A549 (cell line): ENCODE results near the gene ZNF862. TPM values are rescaled to one million over a fixed set of nuclear protein-coding genes. Genes with fewer than 3 reads are reported as not detected.
A peak's percentile ranks its signal among the peaks of the same experiment; 100 is the strongest.

Source experiments
- ATAC-seq, 2 experiments: fragments of 200-7000 bp in 1 of 2; fragments of >200 bp in 1 of 2; cut with Nextera tagmentation in 1 of 2; cut with Tn5 transposase in 1 of 2; 3 replicates each; pipeline versions ENCODE4 v1.8.0 to v1.9.1; 2018 to 2020; ENCODE audit warnings: mild to moderate bottlenecking in 1 of 2, moderate library complexity in 1 of 2
- CTCF ChIA-PET: fragments of 300-600 bp; sonication (Branson Sonifier 250); formaldehyde crosslinking; extraction: SDS; loops from one replicate; lab custom pipeline; 2021; ENCODE audit warnings: antibody characterized with exemption, inconsistent platforms; lab: Yijun Ruan, JAX
- POLR2A ChIA-PET: fragments of 350-600 bp; formaldehyde crosslinking; extraction: SDS; loops from one replicate; lab custom pipeline; 2021; ENCODE audit warnings: antibody characterized with exemption, inconsistent platforms; lab: Yijun Ruan, JAX
- DNase-seq, 2 experiments: peaks; one replicate each; pipeline versions ENCODE4 v3.0.0 to v3.0.0-alpha.2; 2011 to 2016; ENCODE audit warnings: low read depth in 1 of 2, low spot score in 1 of 2
- FAIRE-seq: peaks from 2 replicates; lab custom pipeline; 2011; peaks lifted over from hg19 to GRCh38; lab: Jason Lieb, UNC
- H3K27ac ChIP-seq, 2 experiments: fragments of >200 bp; sonication (Bioruptor Twin); formaldehyde crosslinking; 3 replicates each; pipeline ENCODE4 v1.5.1; 2016 to 2017
- H3K4me1 ChIP-seq: fragments of >200 bp; sonication (Bioruptor Twin); formaldehyde crosslinking; 3 replicates; pipeline ENCODE4 v1.6.1; 2016
- H3K4me2 ChIP-seq: fragments of >200 bp; sonication (Bioruptor Twin); formaldehyde crosslinking; 3 replicates; pipeline ENCODE4 v1.6.1; 2016
- H3K4me3 ChIP-seq: fragments of >200 bp; sonication (Bioruptor Twin); formaldehyde crosslinking; 3 replicates; pipeline ENCODE4 v1.5.1; 2016
- H3K9me3 ChIP-seq: fragments of >200 bp; sonication (Bioruptor Twin); formaldehyde crosslinking; 3 replicates; pipeline ENCODE4 v1.6.1; 2016
- CHD4 ChIP-seq: fragments of 200-600 bp; sonication (generic); IDR thresholded peaks from 2 replicates; pipeline ENCODE4 v1.6.1; 2016; ENCODE audit warnings: antibody characterized with exemption, mild to moderate bottlenecking, borderline replicate concordance
- E2F6 ChIP-seq: IDR thresholded peaks from 2 replicates; pipeline ENCODE4 v1.6.1; 2012; ENCODE audit warnings: low read depth, borderline replicate concordance
- HOXA7 ChIP-seq: fragments of 250-450 bp; sonication (Bioruptor Pico); IDR thresholded peaks from 2 replicates; pipeline ENCODE4 v1.5.0; 2020; ENCODE audit warnings: mild to moderate bottlenecking, moderate library complexity
- HOXB13 ChIP-seq: fragments of 250-450 bp; sonication (Bioruptor Pico); IDR thresholded peaks from 2 replicates; pipeline ENCODE4 v1.5.0; 2020; ENCODE audit warnings: low read depth, mild to moderate bottlenecking, moderate library complexity
- JUN ChIP-seq, 2 experiments: fragments of >200 bp; sonication (Bioruptor Twin); formaldehyde crosslinking; IDR thresholded peaks; 2 replicates in 1 of 2; 3 replicates in 1 of 2; pipeline ENCODE4 v1.6.1; 2016 to 2017
- JUNB ChIP-seq: fragments of >200 bp; sonication (Bioruptor Twin); formaldehyde crosslinking; IDR thresholded peaks from 2 replicates; pipeline ENCODE4 v1.6.1; 2016
- MYC ChIP-seq: IDR thresholded peaks from 2 replicates; pipeline ENCODE4 v1.6.1; 2012; ENCODE audit warnings: mild to moderate bottlenecking, inconsistent platforms, low read length, improper control_type of control experiment, borderline replicate concordance
- PHF8 ChIP-seq: fragments of 200-600 bp; sonication (generic); IDR thresholded peaks from 2 replicates; pipeline ENCODE4 v1.6.1; 2016; ENCODE audit warnings: low read depth, mild to moderate bottlenecking, antibody characterized with exemption, moderate library complexity, borderline replicate concordance
- RAD21 ChIP-seq, 2 experiments: fragments of >200 bp in 1 of 2; sonication (Bioruptor Twin) in 1 of 2; formaldehyde crosslinking in 1 of 2; IDR thresholded peaks in 1 of 2; conservative IDR thresholded peaks in 1 of 2; 2 replicates in 1 of 2; 3 replicates in 1 of 2; pipeline ENCODE4 v1.6.1; 2012 to 2018; ENCODE audit warnings: inconsistent platforms in 1 of 2
- RCOR1 ChIP-seq: fragments of 150-350 bp; IDR thresholded peaks from 2 replicates; pipeline ENCODE4 v1.6.1; 2014; ENCODE audit warnings: antibody characterized with exemption, low read length, low read depth
- WGBS: methylation state at CpG from one replicate; pipeline ENCODE4 v1.1.6; 2017; ENCODE audit errors: missing lambda C conversion rate; 5-methylcytosine and 5-hydroxymethylcytosine counted together
- polyA plus RNA-seq, 4 experiments: library from polyadenylated mRNA; depleted of rRNA in 3 of 4; stranded (reverse); fragments of >200 nt; fragmentation: RNase III in 1 of 4; extraction: RNeasy Plus Mini Kit Qiagen cat#74134 plus additional on column Dnase treatment in 1 of 4; gene quantifications; 2 replicates in 3 of 4; 3 replicates in 1 of 4; pipeline ENCODE4 v1.2.3, GENCODE V29; 2011 to 2017
- TF ChIP-seq, protein P1 (sequence below): fragments of >200 bp; sonication (Bioruptor Twin); formaldehyde crosslinking; IDR thresholded peaks from 3 replicates; pipeline ENCODE4 v1.5.1; 2016

Gene ZNF862
- polyA plus RNA-seq, 2 of the 4 experiments (the other 2 are of a cell fraction), result 3.9 to 8.0 TPM

DNA sequence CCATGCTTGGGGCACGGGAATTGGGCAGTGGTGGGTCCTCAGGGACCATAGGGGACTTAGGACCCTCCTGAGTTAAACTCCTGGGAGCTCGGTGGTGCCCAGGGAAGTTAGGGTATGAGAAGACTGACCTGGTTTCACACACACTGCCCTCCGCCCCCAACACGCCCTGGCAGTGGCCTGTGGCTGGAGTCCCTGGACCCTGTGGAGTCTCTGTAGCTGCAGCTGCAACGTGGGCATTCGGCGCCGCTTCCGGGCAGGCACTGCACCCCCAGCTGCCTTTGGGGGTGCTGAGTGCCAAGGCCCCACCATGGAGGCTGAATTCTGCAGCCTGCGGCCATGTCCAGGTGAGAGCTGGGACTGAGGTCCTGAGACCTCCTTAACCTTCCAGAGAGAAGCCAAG, 29.9 kb upstream of the ZNF862 start:
- Histone ChIP-seq H3K4me2 (no peak overlapping the region), H3K9me3 (no peaks in the 10 kb centered on the region), H3K4me3 (no peak overlapping the region), H3K27ac (no peak overlapping the region), H3K4me1 (no peaks in the 10 kb centered on the region)
- DNase-seq (no peak), ATAC-seq (no peak), FAIRE-seq (no peak)
- POLR2A ChIA-PET, result no interaction called here
- 78% methylated on average over 4 of the region's 10 CpGs for WGBS
- TF ChIP-seq RCOR1, result no peak
- CTCF ChIA-PET, result interaction anchor here (1.0 to 5.4 kb wide), 7 partner anchors 9 to 51 kb away, joined by 3 to 30 read pairs (median 12); no protein-coding TSS in a partner anchor

DNA sequence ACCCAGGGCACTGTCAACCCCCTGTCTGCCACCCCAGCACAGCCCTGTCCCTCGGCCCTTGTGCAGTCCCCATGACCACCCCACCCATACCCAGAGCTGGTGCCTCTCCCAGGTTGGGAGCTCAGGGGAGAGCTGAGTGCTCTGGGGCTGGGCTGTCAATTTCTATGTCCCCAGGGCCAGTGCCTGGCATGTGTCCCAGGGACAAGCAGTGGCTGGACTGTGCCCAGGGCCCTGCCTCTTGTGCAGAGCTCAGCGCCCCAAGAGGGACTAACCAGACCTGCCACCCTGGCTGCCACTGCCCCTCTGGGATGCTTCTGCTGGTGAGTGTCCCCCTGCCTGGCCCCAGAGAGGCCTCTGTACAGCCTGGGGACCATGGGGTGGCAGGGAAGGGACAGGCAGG, 29.0 kb upstream of the ZNF862 start:
- ATAC-seq, result no peak
- POLR2A ChIA-PET, result no interaction called here
- no peak overlapping the region for H3K4me3 ChIP-seq
- no peak for TF ChIP-seq HOXA7 (CRISPR knock-in tag)
- no peak for TF ChIP-seq PHF8
- TF ChIP-seq MYC, result no peak
- no peak for TF ChIP-seq JUNB
- no peak for TF ChIP-seq HOXB13 (CRISPR knock-in tag)
- TF ChIP-seq JUN (IDR thresholded peaks at IDR 0.05), result no peak
- no peak overlapping the region for H3K27ac ChIP-seq
- FAIRE-seq, result no peak
- no peaks in the 10 kb centered on the region for H3K4me1 ChIP-seq
- H3K9me3 ChIP-seq, result no peaks in the 10 kb centered on the region
- CTCF ChIA-PET, result interaction anchor here (1.3 to 5.4 kb wide), 3 partner anchors 10 to 20 kb away, joined by 4 to 30 read pairs (median 24); no protein-coding TSS in a partner anchor
- 50% methylated on average over 1 of the region's 2 CpGs for WGBS
- H3K4me2 ChIP-seq, result no peak overlapping the region
- no peak for DNase-seq

DNA sequence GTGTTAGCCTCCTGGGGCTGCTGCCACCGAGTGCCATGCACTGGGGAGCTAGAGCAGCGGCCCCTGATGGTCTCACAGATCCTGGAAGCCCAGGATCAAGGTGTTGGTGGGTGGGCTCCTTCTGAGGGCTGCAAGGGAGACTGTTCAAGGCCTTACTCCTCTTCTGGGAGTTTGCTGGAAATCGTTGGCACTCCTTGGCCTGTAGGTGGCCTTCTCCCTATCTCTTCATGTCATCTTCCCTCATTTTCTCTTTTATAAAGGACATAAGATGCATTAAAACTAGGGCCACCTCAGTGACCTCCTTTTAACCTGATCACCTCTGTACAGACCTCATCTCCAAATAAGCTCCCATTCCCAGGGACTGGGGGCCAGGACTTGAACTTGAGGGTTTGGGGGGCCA, 27.0 kb upstream of the ZNF862 start:
- CTCF ChIA-PET, result interaction anchor here (1.2 to 1.4 kb wide), 2 partner anchors 13 to 21 kb away, joined by 3 read pairs; no protein-coding TSS in a partner anchor
- FAIRE-seq (no peak), DNase-seq (peak in 1 of 2 experiments; percentile 31)
- WGBS, result 9% methylated on average over 3 of the region's 3 CpGs
- no peaks in the 10 kb centered on the region for H3K9me3 ChIP-seq
- H3K4me1 ChIP-seq, result no peaks in the 10 kb centered on the region
- H3K4me2 ChIP-seq, result no peak overlapping the region
- TF ChIP-seq, protein P1, sequence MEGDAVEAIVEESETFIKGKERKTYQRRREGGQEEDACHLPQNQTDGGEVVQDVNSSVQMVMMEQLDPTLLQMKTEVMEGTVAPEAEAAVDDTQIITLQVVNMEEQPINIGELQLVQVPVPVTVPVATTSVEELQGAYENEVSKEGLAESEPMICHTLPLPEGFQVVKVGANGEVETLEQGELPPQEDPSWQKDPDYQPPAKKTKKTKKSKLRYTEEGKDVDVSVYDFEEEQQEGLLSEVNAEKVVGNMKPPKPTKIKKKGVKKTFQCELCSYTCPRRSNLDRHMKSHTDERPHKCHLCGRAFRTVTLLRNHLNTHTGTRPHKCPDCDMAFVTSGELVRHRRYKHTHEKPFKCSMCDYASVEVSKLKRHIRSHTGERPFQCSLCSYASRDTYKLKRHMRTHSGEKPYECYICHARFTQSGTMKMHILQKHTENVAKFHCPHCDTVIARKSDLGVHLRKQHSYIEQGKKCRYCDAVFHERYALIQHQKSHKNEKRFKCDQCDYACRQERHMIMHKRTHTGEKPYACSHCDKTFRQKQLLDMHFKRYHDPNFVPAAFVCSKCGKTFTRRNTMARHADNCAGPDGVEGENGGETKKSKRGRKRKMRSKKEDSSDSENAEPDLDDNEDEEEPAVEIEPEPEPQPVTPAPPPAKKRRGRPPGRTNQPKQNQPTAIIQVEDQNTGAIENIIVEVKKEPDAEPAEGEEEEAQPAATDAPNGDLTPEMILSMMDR, result peak; percentile 4; the same call in 1 of the 3 replicates
- TF ChIP-seq RAD21 (conservative IDR thresholded peaks at IDR 0.05 in 1 of 2, IDR thresholded peaks at IDR 0.05 in 1 of 2) (peak in 1 of 2 experiments; percentile 15; a peak in 1 of 5 replicates), E2F6 (no peak)
- TF ChIP-seq, all 56 proteins: peak for 2
- Histone ChIP-seq H3K27ac (no peak overlapping the region), H3K4me3 (no peak overlapping the region)
- POLR2A ChIA-PET, result no interaction called here
- ATAC-seq, result peak in 1 of 2 experiments; percentile 70; a peak in 3 of 6 replicates

- CTCF ChIA-PET, result interaction anchor here (1.2 to 1.4 kb wide), 2 partner anchors 12 to 22 kb away, joined by 3 read pairs; no protein-coding TSS in a partner anchor
- 60% methylated on average over 1 of the region's 16 CpGs for WGBS
- POLR2A ChIA-PET, result no interaction called here
- Histone ChIP-seq H3K4me2 (no peak overlapping the region), H3K9me3 (no peaks in the 10 kb centered on the region), H3K4me1 (no peaks in the 10 kb centered on the region), H3K4me3 (no peak overlapping the region), H3K27ac (no peak overlapping the region)
- ATAC-seq (no peak), FAIRE-seq (no peak), DNase-seq (no peak)
- no peak for TF ChIP-seq RAD21 (conservative IDR thresholded peaks at IDR 0.05 in 1 of 2, IDR thresholded peaks at IDR 0.05 in 1 of 2)
- no peak for TF ChIP-seq CHD4
- TF ChIP-seq, protein P1, result no peak
- no peak for TF ChIP-seq MYC
Measured at GRCh38 chr7:149811831-149812490, 26.2 kb upstream of the ZNF862 start.
